GM19043 (cell line): ENCODE results near the gene ITGB2.
"Not testable (repeated sequence)": the region's sequence is repeated elsewhere in the genome, so short reads cannot be mapped to it uniquely, and the experiment has no call there.

Experiments
- ATAC-seq: cut with Tn5 transposase; IDR thresholded peaks from one replicate; pipeline ENCODE4 v1.9.1; 2021; ENCODE audit warnings: low read depth; ENCODE audit not compliant: unreplicated experiment

The ITGB2 gene

GRCh38 chr21:44927587-44928461 lies 7.1 kb upstream of the ITGB2 start:
- ATAC-seq, result no peak

GRCh38 chr21:44927259-44927586 lies 6.5 kb upstream of the ITGB2 start:
- no peak for ATAC-seq

DNA sequence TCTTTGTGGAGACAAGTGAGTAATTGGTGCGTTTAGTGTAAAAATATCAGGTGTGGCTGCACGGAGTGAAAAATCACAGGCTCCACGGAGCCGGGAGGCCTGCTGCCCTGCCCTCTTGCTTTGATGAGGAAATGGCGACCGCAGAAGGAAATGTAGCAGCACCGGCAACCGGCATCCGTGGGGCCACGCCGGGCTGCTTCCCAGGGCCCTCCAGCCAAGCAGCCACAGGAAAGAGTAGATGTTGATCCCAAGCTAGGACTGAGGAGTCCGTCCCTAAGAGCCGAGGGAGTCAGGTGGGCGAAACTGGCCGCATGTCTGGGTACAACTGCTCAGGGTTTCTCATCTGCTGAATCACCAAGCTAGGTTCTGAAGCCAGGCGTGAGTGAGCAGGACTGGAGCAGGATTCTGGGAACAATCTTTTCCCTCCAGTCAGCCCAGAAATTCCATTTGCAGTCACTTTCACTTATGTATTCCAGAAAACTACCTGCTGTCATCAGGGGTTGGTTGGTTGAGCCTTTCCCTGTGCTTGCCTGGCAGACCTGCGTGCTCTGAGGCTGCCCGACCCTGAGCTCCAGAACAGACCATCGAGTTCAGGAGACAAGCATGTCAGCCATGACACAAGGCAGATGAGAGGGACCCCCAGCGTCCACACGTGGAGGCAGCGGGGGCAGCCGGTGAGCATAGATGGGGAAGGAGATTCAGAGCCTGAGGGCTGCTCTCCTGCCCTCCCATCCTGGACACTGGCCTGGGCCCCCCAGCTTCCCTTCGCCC lies 5.8 kb upstream of the ITGB2 start:
- ATAC-seq, result no peak

- no peak for ATAC-seq
Measured at GRCh38 chr21:44925378-44925755, 4.7 kb upstream of the ITGB2 start.

DNA sequence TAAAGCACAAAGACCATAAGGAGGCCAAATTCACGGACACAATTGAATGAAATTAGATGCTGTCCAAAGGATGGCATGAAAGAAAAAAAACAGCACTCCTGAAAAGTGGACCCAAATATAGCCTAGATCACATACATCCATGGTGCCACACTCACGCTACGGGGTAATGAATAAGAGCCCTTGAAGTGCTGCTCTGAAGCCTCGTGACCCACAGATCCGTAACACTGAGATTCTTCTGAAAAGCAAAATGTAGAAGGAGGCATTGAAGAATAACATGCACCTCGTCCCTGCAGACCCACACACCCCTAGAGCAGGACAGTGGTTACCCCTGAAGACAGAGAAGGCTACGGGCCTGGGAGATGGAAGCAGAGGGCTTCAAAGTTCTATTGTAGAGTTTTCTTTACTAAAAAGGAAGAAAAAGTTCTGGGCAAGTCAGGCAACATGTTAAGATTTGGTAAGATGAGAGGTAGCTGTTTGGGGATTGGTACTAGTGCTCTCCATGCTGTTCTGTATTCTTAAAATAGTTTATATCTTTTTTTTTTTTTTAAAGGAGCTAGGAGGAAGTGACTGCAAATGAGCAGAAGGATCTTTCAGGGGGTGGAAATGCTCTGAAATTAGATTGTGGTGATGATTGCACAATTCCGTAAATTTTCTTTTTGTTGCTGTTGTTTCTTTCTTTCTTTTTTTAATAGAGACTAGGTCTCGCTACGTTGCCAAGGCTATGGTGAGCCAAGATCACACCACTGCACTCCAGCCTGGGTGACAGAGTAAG lies 4.1 kb upstream of the ITGB2 start:
- ATAC-seq, result no peak

DNA sequence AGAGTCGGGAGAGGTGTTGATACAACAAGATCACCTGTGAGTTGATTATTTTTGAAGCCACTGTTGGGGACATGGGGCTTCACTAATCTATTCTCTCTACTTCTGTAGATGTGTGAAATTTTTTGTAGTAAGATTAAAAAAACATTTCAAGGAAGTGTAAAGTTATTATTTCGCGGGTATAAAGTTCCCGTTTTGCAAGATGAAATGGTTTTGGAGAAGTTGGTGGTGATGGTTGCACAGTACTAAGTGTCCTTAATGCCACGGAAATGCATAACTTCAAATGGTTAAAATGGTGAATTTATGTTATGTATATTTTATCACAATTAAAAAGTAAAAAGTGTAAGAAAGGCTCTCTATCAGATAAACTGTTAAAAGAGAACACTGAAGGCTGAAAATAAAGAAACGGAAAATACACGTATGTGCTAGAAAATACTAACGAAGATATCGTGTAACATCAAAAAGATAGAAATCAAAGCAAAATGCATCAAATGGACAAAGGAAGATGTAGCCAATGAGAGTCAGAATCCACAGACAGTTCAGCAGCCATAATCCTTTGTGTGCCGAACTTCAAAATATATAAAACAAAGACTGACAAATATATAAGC lies 2.9 kb upstream of the ITGB2 start:
- no peak for ATAC-seq

GRCh38 chr21:44921928-44922327 lies 1.2 kb upstream of the ITGB2 start:
- no peak for ATAC-seq

DNA sequence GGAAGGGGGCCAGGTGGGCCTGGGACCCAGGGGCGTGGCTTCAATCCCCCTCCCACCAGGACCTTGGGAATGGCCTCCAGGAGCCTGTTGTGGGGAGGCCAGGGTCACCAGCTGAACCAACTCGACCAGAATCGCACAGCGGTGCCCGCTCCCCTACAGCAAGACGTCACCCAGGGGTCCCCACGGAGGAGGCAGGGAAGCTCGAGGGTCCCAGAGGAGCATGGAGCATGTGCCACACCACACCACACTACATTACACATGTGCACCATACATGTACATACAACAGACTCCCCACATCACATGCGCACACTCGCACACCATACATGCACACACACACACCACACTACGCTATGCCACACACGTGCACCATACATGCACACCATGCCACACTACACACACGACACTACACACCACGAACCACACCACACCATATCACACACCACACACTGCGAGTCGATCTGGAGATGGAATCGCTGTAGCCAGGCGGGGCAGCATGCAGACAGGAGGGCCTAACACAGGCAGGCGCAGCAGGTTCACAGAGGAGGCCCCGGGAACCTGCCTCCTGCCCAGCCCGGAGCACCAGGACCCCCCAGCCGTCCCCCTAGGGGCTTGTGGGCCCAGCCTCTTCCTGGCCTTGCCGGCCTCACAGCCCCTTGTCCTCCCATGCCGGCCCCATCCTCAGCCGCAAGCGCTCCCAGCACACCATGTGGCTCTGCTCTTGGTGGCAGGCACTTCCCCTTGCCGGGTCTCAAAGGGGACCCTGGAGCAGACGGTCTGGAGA lies 596 bp downstream of the ITGB2 start:
- ATAC-seq, result no peak

GRCh38 chr21:44919111-44919912 lies 1.4 kb downstream of the ITGB2 start:
- ATAC-seq, result no peak

GRCh38 chr21:44918581-44919033 lies 2.1 kb downstream of the ITGB2 start:
- no peak for ATAC-seq

- no peak for ATAC-seq
Measured at GRCh38 chr21:44918107-44918470, 2.6 kb downstream of the ITGB2 start.

GRCh38 chr21:44917446-44918106 lies 3.1 kb downstream of the ITGB2 start:
- ATAC-seq, result no peak

DNA sequence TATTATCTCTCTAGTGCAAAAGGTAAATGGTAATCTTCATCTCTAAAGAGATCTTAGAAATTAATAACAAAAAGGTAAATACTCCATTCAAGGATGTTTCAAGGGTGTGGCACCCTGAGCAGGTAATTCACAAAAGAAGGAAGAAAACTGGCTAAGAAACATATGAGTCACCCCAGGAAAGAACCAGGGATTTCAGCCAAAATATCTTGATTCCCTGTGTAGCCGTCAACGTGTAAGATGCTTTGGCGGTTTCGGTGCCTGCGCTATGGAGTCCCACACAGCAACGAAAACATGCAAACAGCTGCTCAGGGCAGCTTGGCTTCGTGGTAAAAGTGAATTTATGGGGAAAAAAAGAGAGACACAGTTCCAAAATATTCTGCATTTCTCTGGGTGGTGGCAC lies 3.7 kb downstream of the ITGB2 start:
- ATAC-seq, result no peak

- peak; percentile 58 for ATAC-seq
Measured at GRCh38 chr21:44914176-44914874, 6.4 kb downstream of the ITGB2 start.

DNA sequence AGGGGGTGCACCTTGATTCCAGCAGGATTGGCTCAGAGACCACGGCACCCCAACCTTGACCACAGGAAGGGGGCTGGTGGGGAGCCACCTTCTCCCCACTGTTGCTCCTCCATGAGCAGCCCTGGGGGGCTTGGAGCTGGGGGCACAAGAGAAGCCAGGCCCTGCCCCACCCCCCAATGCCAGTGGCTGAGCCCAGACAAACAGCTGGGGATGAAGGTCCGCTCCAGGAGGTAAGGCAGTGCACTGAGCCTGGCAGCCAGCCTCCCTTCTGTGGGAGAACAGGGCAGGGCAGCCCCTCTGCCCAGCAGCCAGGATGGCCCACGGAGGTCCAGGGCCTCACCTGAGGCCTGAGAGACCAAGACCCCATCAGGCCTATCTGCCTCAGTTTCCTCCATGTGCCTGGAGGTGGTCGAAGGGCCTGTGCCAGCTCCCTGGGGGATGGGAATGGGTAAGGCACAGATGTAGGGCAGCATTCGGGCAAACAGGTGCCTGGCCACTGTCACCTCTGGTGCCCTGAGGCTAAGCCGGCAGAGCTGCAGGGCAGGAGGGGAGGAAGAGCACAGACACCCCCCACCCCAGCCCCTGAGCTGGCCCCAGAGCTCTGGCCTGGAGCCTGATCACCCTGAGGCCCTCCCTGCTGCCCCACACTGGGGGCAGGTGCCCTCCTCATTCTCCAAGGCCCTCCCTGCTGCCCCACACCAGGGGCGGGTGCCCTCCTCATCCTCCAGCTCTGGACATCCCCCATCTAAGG lies 7.1 kb downstream of the ITGB2 start:
- ATAC-seq, result no peak

GRCh38 chr21:44912506-44913412 lies 7.9 kb downstream of the ITGB2 start:
- ATAC-seq, result not testable (repeated sequence)

GRCh38 chr21:44912158-44912473 lies 8.6 kb downstream of the ITGB2 start:
- ATAC-seq, result no peak
